ENCODE data around the gene ZKSCAN4.

The ZKSCAN4 gene

GRCh38 chr6:28267695-28268059 is 15.6 kb upstream of the ZKSCAN4 start:
- 27% methylated on average over 1 of the region's 1 CpG for WGBS
- Histone ChIP-seq H3K27me3 (ENCODE audit: insufficient read depth, low read length) (peaks cover 23% of the 10 kb centered on the region; the same call in 1 of the 2 replicates), H3K4me1 (ENCODE audit: insufficient read depth, low read length) (peaks cover 14% of the 10 kb centered on the region; the same call in 1 of the 2 replicates), H3K9me3 (ENCODE audit: insufficient read depth, low read depth, low read length) (no peaks in the 10 kb centered on the region), H3K36me3 (ENCODE audit: insufficient read depth, low read length) (peaks cover 11% of the 10 kb centered on the region), H3K4me3 (ENCODE audit: low read length) (peak overlapping the region; percentile 92), H3K9ac (ENCODE audit: low read depth, low read length) (peak overlapping the region; percentile 82), H3K27ac (ENCODE audit: low read depth, low read length) (no peak overlapping the region)

GRCh38 chr6:28266962-28267694 is 15.1 kb upstream of the ZKSCAN4 start, which contains the start of gene ZSCAN26:
ZSCAN26 (plus strand) TSS chr6:28267143; CDS start chr6:28271920, 4,777 bp downstream.
- Histone ChIP-seq H3K27ac (ENCODE audit: low read depth, low read length) (peak within 1 kb of the TSS; percentile 84), H3K27me3 (ENCODE audit: insufficient read depth, low read length) (peaks cover 28% of the 10 kb centered on the region; the same call in 1 of the 2 replicates), H3K9me3 (ENCODE audit: insufficient read depth, low read depth, low read length) (no peaks in the 10 kb centered on the region), H3K36me3 (ENCODE audit: insufficient read depth, low read length) (peaks cover 6% of the 10 kb centered on the region), H3K9ac (ENCODE audit: low read depth, low read length) (peak within 1 kb of the TSS; percentile 82), H3K4me3 (ENCODE audit: low read length) (peak within 1 kb of the TSS; percentile 92), H3K4me1 (ENCODE audit: insufficient read depth, low read length) (peaks cover 14% of the 10 kb centered on the region; the same call in 1 of the 2 replicates)
- under 1% methylated on average over 32 of the region's 32 CpGs for WGBS

- peaks cover 14% of the 10 kb centered on the region; the same call in 1 of the 2 replicates for H3K4me1 ChIP-seq (ENCODE audit: insufficient read depth, low read length)
- H3K36me3 ChIP-seq (ENCODE audit: insufficient read depth, low read length): no peaks in the 10 kb centered on the region
- no peaks in the 10 kb centered on the region for H3K9me3 ChIP-seq (ENCODE audit: insufficient read depth, low read depth, low read length)
- H3K9ac ChIP-seq (ENCODE audit: low read depth, low read length): peak overlapping the region; percentile 82
- H3K27me3 ChIP-seq (ENCODE audit: insufficient read depth, low read length): peaks cover 32% of the 10 kb centered on the region; the same call in 1 of the 2 replicates
- H3K4me3 ChIP-seq (ENCODE audit: low read length): peak overlapping the region; percentile 92
- peak overlapping the region; percentile 84; the same call in 1 of the 2 replicates for H3K27ac ChIP-seq (ENCODE audit: low read depth, low read length)
- WGBS: 49% methylated on average over 4 of the region's 5 CpGs
Measured at GRCh38 chr6:28266563-28266961, 14.5 kb upstream of the ZKSCAN4 start.

- Histone ChIP-seq H3K27ac (ENCODE audit: low read depth, low read length) (no peak overlapping the region), H3K27me3 (ENCODE audit: insufficient read depth, low read length) (peaks cover 41% of the 10 kb centered on the region), H3K4me3 (ENCODE audit: low read length) (no peak overlapping the region), H3K4me1 (ENCODE audit: insufficient read depth, low read length) (peaks cover 14% of the 10 kb centered on the region; the same call in 1 of the 2 replicates), H3K9me3 (ENCODE audit: insufficient read depth, low read depth, low read length) (no peaks in the 10 kb centered on the region), H3K9ac (ENCODE audit: low read depth, low read length) (no peak overlapping the region), H3K36me3 (ENCODE audit: insufficient read depth, low read length) (no peaks in the 10 kb centered on the region)
- WGBS: 83% methylated on average over 3 of the region's 4 CpGs
Measured at GRCh38 chr6:28264834-28265401, 12.8 kb upstream of the ZKSCAN4 start.

- no peak overlapping the region for H3K4me3 ChIP-seq (ENCODE audit: low read length)
- peaks cover 41% of the 10 kb centered on the region for H3K27me3 ChIP-seq (ENCODE audit: insufficient read depth, low read length)
- no peaks in the 10 kb centered on the region for H3K9me3 ChIP-seq (ENCODE audit: insufficient read depth, low read depth, low read length)
- 87% methylated on average over 2 of the region's 2 CpGs for WGBS
- H3K36me3 ChIP-seq (ENCODE audit: insufficient read depth, low read length): no peaks in the 10 kb centered on the region
- H3K4me1 ChIP-seq (ENCODE audit: insufficient read depth, low read length): peaks cover 14% of the 10 kb centered on the region; the same call in 1 of the 2 replicates
- H3K9ac ChIP-seq (ENCODE audit: low read depth, low read length): no peak overlapping the region
- no peak overlapping the region for H3K27ac ChIP-seq (ENCODE audit: low read depth, low read length)
Measured at GRCh38 chr6:28263922-28264321, 11.9 kb upstream of the ZKSCAN4 start.

GRCh38 chr6:28258877-28259777 is 7.1 kb upstream of the ZKSCAN4 start, which contains the start of gene NKAPL:
NKAPL (plus strand) TSS chr6:28259297; CDS start chr6:28259372, 75 bp downstream.
- no peaks in the 10 kb centered on the region for H3K4me1 ChIP-seq (ENCODE audit: insufficient read depth, low read length)
- H3K27me3 ChIP-seq (ENCODE audit: insufficient read depth, low read length): peaks cover 30% of the 10 kb centered on the region
- 94% methylated on average over 58 of the region's 58 CpGs for WGBS
- no peaks in the 10 kb centered on the region for H3K36me3 ChIP-seq (ENCODE audit: insufficient read depth, low read length)
- no peaks in the 10 kb centered on the region for H3K9me3 ChIP-seq (ENCODE audit: insufficient read depth, low read depth, low read length)
- H3K27ac ChIP-seq (ENCODE audit: low read depth, low read length): no peak within 1 kb of the TSS
- H3K9ac ChIP-seq (ENCODE audit: low read depth, low read length): no peak within 1 kb of the TSS
- no peak within 1 kb of the TSS for H3K4me3 ChIP-seq (ENCODE audit: low read length)

DNA sequence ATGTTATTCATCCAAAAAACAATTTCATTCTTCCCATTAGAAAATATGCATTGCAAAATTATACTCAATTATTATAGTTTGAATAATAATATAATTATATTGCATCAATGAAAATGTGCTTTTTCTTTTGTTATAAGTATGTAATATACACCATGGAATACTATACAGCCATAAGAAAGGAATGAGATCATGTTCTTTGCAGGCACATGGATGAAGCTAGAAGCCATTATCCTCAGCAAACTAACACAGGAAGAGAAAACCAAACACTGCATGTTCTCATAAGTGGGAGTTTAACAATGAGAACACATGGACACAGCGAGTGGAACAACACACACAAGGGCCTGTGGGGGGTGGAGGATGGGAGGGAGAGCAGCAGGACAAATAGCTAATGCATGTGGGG is 5.0 kb upstream of the ZKSCAN4 start:
- no CpG with 5 or more reads among the region's 1 CpG for WGBS
- no peaks in the 10 kb centered on the region for H3K4me1 ChIP-seq (ENCODE audit: insufficient read depth, low read length)
- H3K9ac ChIP-seq (ENCODE audit: low read depth, low read length): no peak overlapping the region

GRCh38 chr6:28254121-28254519 is 2.1 kb upstream of the ZKSCAN4 start:
- H3K27me3 ChIP-seq (ENCODE audit: insufficient read depth, low read length): no peaks in the 10 kb centered on the region; the same call in 1 of the 2 replicates
- no peak overlapping the region for H3K27ac ChIP-seq (ENCODE audit: low read depth, low read length)
- no peak overlapping the region for H3K4me3 ChIP-seq (ENCODE audit: low read length)
- peaks cover 6% of the 10 kb centered on the region for H3K4me1 ChIP-seq (ENCODE audit: insufficient read depth, low read length)
- H3K9ac ChIP-seq (ENCODE audit: low read depth, low read length): no peak overlapping the region
- 82% methylated on average over 1 of the region's 1 CpG for WGBS
- H3K9me3 ChIP-seq (ENCODE audit: insufficient read depth, low read depth, low read length): no peaks in the 10 kb centered on the region
- 0 out of 2 replicates have a peak, but pooled peaks cover 6% of the 10 kb centered on the region for H3K36me3 ChIP-seq (ENCODE audit: insufficient read depth, low read length)

More for the DNA sequence above, 5.0 kb upstream of the ZKSCAN4 start:
- Histone ChIP-seq H3K4me3 (ENCODE audit: low read length) (no peak overlapping the region), H3K36me3 (ENCODE audit: insufficient read depth, low read length) (no peaks in the 10 kb centered on the region), H3K27ac (ENCODE audit: low read depth, low read length) (no peak overlapping the region), H3K9me3 (ENCODE audit: insufficient read depth, low read depth, low read length) (no peaks in the 10 kb centered on the region), H3K27me3 (ENCODE audit: insufficient read depth, low read length) (peaks cover 13% of the 10 kb centered on the region)

DNA sequence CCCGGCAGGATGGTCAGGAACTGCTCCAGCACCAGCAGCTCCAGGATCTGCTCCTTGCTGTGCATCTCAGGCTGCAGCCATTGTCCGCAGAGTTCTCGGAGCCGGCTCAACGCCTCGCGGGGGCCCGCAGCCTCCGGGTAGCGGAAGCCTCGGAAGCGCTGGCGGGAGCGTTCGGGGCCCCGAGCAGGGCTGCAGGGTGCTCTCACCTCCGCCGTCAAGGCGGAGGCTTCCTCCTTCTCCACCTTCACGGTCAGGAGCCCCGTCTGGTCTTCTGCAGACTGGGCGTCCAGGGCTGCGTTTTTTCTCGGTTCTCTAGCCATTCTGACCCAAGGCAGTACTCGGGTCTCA is 434 bp downstream of the ZKSCAN4 start:
- Histone ChIP-seq H3K4me1 (ENCODE audit: insufficient read depth, low read length) (peaks cover 6% of the 10 kb centered on the region), H3K4me3 (ENCODE audit: low read length) (peak overlapping the region; percentile 89), H3K27me3 (ENCODE audit: insufficient read depth, low read length) (no peaks in the 10 kb centered on the region; the same call in 1 of the 2 replicates), H3K27ac (ENCODE audit: low read depth, low read length) (no peak overlapping the region; the same call in 1 of the 2 replicates), H3K9ac (ENCODE audit: low read depth, low read length) (peak overlapping the region; percentile 76), H3K9me3 (ENCODE audit: insufficient read depth, low read depth, low read length) (no peaks in the 10 kb centered on the region), H3K36me3 (ENCODE audit: insufficient read depth, low read length) (peaks cover 26% of the 10 kb centered on the region)
- WGBS: under 1% methylated on average over 25 of the region's 25 CpGs

- Histone ChIP-seq H3K9ac (ENCODE audit: low read depth, low read length) (peak overlapping the region; percentile 76; the same call in 1 of the 2 replicates), H3K27ac (ENCODE audit: low read depth, low read length) (no peak overlapping the region), H3K27me3 (ENCODE audit: insufficient read depth, low read length) (no peaks in the 10 kb centered on the region; the same call in 1 of the 2 replicates), H3K4me3 (ENCODE audit: low read length) (peak overlapping the region; percentile 89), H3K4me1 (ENCODE audit: insufficient read depth, low read length) (peaks cover 6% of the 10 kb centered on the region), H3K36me3 (ENCODE audit: insufficient read depth, low read length) (peaks cover 34% of the 10 kb centered on the region), H3K9me3 (ENCODE audit: insufficient read depth, low read depth, low read length) (no peaks in the 10 kb centered on the region)
- WGBS: 92% methylated on average over 2 of the region's 2 CpGs
Measured at GRCh38 chr6:28250747-28251146, 1.3 kb downstream of the ZKSCAN4 start.
